Stimulated activated CD4-positive, alpha-beta T cell treated with anti-CD3 and anti-CD28 coated beads, Interleukin-4, amount 100 ng/mL, for 48 hours (primary cell): ENCODE data around the gene PCAT6.
"Not testable (repeated sequence)": the region's sequence is repeated elsewhere in the genome, so short reads cannot be mapped to it uniquely, and the experiment has no call there.

Experiments
- DNase-seq, 2 donors: peaks; one replicate each; pipeline ENCODE4 v3.0.0-alpha.2; 2020; ENCODE audit warnings: low read depth in 2 of 2

PCAT6 gene

GRCh38 chr1:202807451-202807925, 3.3 kb upstream of the PCAT6 start:
- peak; percentile 31 to 34 for DNase-seq

GRCh38 chr1:202807926-202808757, 2.6 kb upstream of the PCAT6 start, which contains the start of gene KDM5B:
KDM5B (minus strand) TSS chr1:202808421; CDS start chr1:202808305, 116 bp downstream.
- peak; percentile 55 to 62 for DNase-seq

GRCh38 chr1:202809597-202810159, 1.1 kb upstream of the PCAT6 start:
- no peak for DNase-seq

DNA sequence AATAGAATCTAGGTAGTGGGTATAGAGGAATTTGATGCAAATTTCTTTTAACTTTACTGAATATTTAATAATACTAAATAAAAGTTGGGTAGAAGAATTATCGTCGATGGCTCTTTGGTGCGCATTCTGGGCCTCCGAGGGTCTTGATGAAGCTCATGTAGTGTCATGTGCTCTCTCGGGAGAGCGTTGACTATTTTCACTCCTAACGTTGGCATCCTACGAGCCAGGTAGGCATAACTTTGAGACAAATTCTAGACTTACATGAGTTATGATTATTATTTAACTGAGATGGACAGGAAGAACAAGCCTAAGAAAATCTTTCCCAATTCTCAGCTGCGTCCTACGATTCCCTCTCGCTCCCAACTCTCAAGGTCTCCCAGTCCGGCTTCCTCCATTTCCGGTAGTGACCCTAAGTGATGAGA, 550 bp upstream of the PCAT6 start:
- DNase-seq = no peak

DNA sequence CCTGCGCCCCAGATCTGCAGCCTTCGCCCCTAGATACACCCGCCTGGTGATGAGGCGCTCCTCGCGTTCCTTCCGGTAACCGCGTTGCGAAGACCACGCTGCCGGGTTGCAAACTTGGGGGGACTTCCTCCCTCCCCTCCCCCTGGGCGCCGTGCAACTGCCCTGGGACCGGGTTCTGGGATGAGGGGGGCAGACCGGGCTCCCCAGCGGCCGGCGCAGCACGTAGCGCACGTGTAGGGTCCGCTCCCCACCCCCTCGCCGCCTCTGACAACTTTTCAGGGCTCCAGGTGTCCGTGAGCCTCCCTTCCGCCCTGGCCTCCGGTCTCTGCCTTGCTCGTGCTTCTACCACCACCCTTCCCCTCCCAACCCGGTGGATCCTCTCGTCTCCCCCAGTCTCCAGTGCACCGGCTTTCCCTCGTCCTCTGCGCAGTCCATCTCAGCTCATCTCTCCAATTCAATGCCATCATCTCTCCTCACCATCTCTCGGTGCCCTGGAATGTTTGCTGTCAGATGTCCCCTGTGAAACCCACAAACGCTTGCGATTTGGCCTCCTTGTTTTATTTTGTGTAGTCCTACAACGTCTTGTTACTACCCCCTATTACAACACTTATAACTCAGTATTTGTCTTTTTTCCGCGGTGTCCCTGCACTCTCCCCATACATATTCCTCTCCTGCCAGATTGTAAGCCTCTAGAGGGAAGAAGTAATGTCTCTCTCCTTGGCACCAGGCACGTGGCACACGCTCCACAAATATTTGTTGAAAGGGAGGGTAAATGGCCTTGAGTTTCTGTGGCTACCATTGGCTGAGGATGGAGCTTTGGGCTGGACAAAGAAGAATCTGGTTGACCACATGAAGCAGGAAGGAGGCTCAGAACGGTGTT, 782 bp downstream of the PCAT6 start:
- peak in 1 of 2 donors; percentile 16 for DNase-seq

DNA sequence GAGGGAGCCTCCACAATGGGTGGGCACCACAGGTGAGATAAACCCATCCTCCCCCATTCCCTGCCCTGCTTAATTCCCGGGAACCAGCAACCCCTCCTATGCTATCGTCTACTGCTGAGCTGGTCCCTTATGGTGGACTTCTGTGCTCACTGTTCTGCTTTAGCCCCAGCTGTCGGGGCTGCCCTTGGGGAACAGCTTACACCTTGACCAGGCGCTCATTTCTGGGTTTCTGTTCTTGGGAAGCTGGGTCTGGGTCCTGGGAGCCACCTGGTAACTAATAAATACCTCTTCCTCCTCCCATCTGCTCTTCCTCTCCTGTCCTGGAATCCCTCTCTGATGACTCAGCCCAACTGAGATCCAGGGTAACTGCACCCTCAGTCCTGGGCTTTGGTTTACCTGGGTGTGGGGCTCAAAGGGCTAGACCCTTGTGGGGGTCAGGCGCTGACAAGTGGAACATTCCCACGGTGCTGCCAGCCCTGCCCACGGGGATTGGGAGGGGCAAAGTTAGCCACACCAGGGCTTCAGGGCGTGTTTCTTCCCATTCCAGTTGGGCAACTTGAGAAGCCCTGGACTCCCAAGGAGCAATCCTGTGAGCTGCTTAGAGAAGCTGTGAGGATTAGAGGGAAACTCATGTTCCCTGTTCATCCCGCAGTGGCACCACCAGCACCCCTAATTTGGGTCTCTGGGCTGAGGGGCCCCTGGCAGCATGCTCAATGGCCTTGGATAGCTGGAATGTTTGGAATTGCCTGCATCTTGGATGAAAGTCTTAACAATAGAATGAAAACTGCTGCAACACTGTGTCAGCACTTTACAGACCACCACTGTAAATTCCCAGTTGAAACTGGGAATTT, 1.6 kb downstream of the PCAT6 start:
- no peak for DNase-seq

GRCh38 chr1:202815120-202815519, 4.4 kb downstream of the PCAT6 start:
- no peak for DNase-seq

DNA sequence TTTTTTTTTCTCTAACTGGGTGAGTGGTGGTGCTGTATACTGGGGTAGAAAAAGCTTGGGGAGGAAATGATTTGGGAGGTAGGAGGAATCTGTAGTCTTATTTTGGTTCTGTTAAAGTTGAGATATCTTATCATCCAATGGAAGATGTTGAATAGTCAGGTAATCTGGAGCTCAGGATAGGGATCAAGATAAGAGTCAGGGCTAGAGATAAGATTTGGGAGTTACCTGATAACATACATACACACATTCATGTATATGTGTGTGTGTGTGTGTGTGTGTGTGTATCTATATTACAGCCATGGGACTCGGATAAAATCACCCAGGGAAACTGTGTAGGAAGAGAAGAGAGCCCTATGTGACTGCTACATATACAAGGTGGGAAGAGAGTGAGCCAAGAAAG, 8.1 kb downstream of the PCAT6 start:
- DNase-seq = no peak

DNA sequence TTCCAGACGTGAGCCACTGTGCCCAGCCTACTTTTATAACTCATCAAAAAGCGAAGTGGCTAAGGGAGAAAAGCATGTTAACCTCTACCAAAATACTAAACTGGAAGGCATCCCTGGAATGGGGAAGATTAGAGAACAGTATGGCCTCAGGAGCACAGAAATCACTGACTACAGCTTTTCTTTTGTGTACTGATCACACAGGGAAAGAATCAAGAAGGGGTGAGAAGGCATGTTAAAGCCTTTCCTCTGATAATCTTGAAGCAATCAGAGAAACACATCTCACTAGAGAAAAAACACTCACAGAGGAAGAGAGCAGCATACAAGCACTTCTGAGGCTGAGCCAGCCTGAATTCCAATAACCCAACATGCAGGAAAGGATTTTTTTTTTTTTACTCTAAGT, 10.7 kb downstream of the PCAT6 start:
- no peak for DNase-seq

GRCh38 chr1:202825748-202826147, 15.0 kb downstream of the PCAT6 start:
- no peak for DNase-seq

DNA sequence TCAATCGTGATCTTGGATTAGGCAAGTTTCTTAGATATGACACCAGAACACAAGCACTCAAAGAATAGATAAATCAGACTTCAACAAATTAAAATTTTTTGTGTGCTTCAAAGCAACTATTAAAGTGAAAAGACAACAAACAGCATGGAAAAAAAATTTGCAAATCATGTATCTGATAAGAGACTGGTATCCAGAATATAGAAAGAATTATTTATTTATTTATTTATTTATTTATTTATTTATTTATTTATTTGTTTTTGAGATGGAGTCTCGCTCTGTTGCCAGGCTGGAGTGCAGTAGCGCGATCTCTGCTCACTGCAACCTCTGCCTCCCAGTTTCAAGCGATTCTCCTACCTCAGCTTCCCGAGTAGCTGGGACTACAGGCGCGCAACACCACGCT, 18.5 kb downstream of the PCAT6 start:
- not testable (repeated sequence) for DNase-seq

- no peak for DNase-seq
Measured at GRCh38 chr1:202831906-202832305, 21.2 kb downstream of the PCAT6 start.

GRCh38 chr1:202834771-202835547, 24.2 kb downstream of the PCAT6 start:
- peak in 1 of 2 donors; percentile 14 for DNase-seq

GRCh38 chr1:202835548-202836072, 24.9 kb downstream of the PCAT6 start:
- DNase-seq = no peak

GRCh38 chr1:202836623-202837403, 26.1 kb downstream of the PCAT6 start:
- DNase-seq = no peak

DNA sequence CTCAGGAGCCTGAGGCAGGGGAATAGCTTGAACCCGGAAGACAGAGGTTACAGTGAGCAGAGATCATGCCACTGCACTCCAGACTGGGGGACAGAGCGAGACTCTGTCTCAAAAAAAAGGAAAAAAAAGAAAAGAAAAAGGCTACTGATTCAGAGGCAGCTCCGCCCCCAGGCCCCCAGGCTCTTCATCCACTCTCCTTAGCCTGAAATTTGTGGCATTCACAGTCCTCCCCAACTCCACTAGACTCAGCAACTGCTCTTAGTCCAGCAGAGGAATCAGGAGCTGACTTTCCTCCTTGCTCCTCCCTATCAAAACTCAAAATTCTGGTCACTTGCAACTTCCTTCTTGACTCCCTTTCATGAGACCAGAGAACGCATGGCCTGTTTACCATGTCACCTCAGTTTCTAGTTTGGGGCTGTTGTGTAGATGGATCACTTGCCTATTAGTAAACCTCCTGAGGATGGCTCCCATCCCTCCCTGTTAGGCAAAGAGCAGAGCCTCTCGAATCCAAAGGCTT, 27.1 kb downstream of the PCAT6 start:
- DNase-seq = no peak

DNA sequence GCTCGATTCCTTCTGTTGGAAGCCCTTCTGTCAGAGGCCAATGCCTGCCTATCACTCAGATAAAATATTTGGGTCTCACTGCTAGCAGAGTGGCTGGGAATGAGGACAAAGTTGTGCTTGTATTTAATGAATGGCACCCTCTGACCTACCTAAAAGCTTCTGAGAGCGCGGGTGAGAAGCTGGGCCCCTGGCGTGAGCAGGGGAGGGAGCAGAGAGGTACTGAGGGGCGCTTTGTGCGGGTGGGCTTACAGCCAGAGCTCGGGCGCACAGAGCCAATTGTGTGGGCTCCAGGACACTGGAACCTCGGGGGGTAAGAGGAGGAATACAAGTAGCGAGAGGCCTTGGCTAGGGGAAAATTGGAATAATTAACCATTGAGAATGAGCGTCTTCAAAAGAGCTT, 32.3 kb downstream of the PCAT6 start:
- DNase-seq = no peak

GRCh38 chr1:202844259-202844658, 33.5 kb downstream of the PCAT6 start:
- no peak for DNase-seq

GRCh38 chr1:202844935-202845334, 34.2 kb downstream of the PCAT6 start:
- DNase-seq = no peak
